ENCODE data around the gene LRCH1. TPM values are rescaled to one million over a fixed set of nuclear protein-coding genes. Genes with fewer than 3 reads are reported as not detected.

LRCH1 gene
- total RNA-seq, 1 donor from 2014 or later: 17.1 TPM

- intact Hi-C loops (cut with micrococcal nuclease): no loop called here
These were observed 34.0 kb downstream of the LRCH1 start for GRCh38 chr13:46586751-46587514.

GRCh38 chr13:46587807-46588418 lies 34.9 kb downstream of the LRCH1 start:
- intact Hi-C loops (cut with micrococcal nuclease): no loop called here

GRCh38 chr13:46592385-46592784 lies 39.4 kb downstream of the LRCH1 start:
- intact Hi-C loops (cut with micrococcal nuclease): loop anchor here (5.0 kb wide), 2 partner anchors 40 to 75 kb away; partner anchors contain the start of gene LRCH1

- intact Hi-C loops (cut with micrococcal nuclease): loop anchor here (5.0 kb wide), 2 partner anchors 41 to 74 kb away; partner anchors contain the start of gene LRCH1
These were observed 40.4 kb downstream of the LRCH1 start for GRCh38 chr13:46593398-46593797.

- intact Hi-C loops (cut with micrococcal nuclease): loop anchor here (5.0 kb wide), 2 partner anchors 42 to 73 kb away; partner anchors contain the start of gene LRCH1
These were observed 41.6 kb downstream of the LRCH1 start for GRCh38 chr13:46594374-46595078.

GRCh38 chr13:46595136-46595884 lies 42.3 kb downstream of the LRCH1 start:
- intact Hi-C loops (cut with micrococcal nuclease): no loop called here

- intact Hi-C loops (cut with micrococcal nuclease): no loop called here
These were observed 42.9 kb downstream of the LRCH1 start for GRCh38 chr13:46595885-46596275.

- intact Hi-C loops (cut with micrococcal nuclease): no loop called here
These were observed 43.5 kb downstream of the LRCH1 start for GRCh38 chr13:46596466-46596865.

GRCh38 chr13:46598140-46598819 lies 45.3 kb downstream of the LRCH1 start:
- intact Hi-C loops (cut with micrococcal nuclease): no loop called here

GRCh38 chr13:46598820-46599180 lies 45.8 kb downstream of the LRCH1 start:
- intact Hi-C loops (cut with micrococcal nuclease): no loop called here

- intact Hi-C loops (cut with micrococcal nuclease): no loop called here
These were observed 48.0 kb downstream of the LRCH1 start for GRCh38 chr13:46600943-46601311.

- intact Hi-C loops (cut with micrococcal nuclease): no loop called here
These were observed 49.6 kb downstream of the LRCH1 start for GRCh38 chr13:46602531-46602930.

- intact Hi-C loops (cut with micrococcal nuclease): no loop called here
These were observed 50.2 kb downstream of the LRCH1 start for GRCh38 chr13:46603165-46603603.

GRCh38 chr13:46604226-46604990 lies 51.4 kb downstream of the LRCH1 start:
- intact Hi-C loops (cut with micrococcal nuclease): no loop called here

- intact Hi-C loops (cut with micrococcal nuclease): loop anchor here (5.0 kb wide), 1 partner anchor 53 kb away; the partner anchor contains the start of gene LRCH1
These were observed 52.3 kb downstream of the LRCH1 start for GRCh38 chr13:46605076-46605824.

- intact Hi-C loops (cut with micrococcal nuclease): loop anchor here (5.0 kb wide), 1 partner anchor 54 kb away; the partner anchor contains the start of gene LRCH1
These were observed 53.0 kb downstream of the LRCH1 start for GRCh38 chr13:46605825-46606554.

GRCh38 chr13:46606970-46607369 lies 54.0 kb downstream of the LRCH1 start:
- intact Hi-C loops (cut with micrococcal nuclease): loop anchor here (5.0 kb wide), 1 partner anchor 55 kb away; the partner anchor contains the start of gene LRCH1
